ENCODE data around the gene IPO7.
A peak's percentile ranks its signal among the peaks of the same experiment; 100 is the strongest.

Gene IPO7

DNA sequence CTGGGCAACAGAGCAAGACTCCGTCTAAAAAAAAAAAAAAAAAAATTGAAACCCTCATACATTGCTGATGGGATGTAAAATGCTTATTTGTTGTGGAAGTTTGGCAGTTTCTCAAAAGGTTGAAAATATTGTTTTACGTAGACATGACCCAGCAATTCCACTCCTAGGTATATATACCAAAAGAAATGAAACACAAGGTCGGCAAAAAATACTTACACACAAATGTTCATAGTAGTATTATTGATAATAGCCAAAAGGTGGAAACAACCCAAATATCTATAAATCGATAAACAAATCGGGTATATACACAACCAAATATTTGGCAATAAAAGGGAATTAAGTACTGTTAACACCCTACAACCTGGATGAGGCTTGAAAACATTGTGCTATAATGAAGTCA is 71.3 kb downstream of the IPO7 start:
- in situ Hi-C loops (cut with HindIII; ENCODE audit: low sequenced_read_pairs): no loop called here
- DNase-seq (ENCODE audit: low read depth, low spot score): no peak
- TF ChIP-seq, protein P1, sequence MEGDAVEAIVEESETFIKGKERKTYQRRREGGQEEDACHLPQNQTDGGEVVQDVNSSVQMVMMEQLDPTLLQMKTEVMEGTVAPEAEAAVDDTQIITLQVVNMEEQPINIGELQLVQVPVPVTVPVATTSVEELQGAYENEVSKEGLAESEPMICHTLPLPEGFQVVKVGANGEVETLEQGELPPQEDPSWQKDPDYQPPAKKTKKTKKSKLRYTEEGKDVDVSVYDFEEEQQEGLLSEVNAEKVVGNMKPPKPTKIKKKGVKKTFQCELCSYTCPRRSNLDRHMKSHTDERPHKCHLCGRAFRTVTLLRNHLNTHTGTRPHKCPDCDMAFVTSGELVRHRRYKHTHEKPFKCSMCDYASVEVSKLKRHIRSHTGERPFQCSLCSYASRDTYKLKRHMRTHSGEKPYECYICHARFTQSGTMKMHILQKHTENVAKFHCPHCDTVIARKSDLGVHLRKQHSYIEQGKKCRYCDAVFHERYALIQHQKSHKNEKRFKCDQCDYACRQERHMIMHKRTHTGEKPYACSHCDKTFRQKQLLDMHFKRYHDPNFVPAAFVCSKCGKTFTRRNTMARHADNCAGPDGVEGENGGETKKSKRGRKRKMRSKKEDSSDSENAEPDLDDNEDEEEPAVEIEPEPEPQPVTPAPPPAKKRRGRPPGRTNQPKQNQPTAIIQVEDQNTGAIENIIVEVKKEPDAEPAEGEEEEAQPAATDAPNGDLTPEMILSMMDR (IDR thresholded peaks at IDR 0.05; ENCODE audit: low read depth, low read length): no peak
- no peak overlapping the region for H3K4me3 ChIP-seq (ENCODE audit: low read depth, low read length)

DNA sequence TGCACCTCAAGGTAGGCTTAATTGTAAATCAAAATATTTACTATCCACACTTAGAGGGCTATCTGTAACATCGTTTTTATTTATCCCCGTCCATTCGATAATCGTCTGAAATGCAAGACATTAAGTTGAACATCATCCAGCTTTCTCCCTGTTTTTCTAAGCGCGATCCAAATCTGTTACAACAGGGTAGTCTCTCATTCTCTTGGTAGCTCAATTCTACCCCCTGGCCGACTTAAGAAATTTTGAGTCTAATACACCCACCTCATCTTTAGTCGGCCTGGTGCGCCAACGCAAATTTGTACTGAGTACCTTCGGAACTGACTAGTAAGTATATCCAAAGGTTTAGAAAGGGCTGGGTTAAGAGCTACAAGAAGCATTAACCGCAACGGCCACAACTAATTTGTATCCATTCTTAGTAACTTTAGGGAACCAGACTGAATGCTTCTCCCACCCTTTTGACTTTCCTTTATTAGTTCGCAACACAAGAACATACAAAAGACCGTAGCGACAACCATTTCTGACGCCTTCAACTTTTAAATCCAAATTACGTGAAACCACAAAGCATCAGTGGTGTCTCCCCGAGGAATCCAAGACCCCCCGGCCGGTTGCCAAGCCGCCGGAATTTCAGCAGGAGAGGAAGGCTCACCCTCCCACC is 75.3 kb downstream of the IPO7 start:
- TF ChIP-seq, protein P1 (IDR thresholded peaks at IDR 0.05; ENCODE audit: low read depth, low read length): no peak
- in situ Hi-C loops (cut with HindIII; ENCODE audit: low sequenced_read_pairs): no loop called here
- DNase-seq (ENCODE audit: low read depth, low spot score): peak; percentile 75
- H3K4me3 ChIP-seq (ENCODE audit: low read depth, low read length): peak overlapping the region; percentile 90

DNA sequence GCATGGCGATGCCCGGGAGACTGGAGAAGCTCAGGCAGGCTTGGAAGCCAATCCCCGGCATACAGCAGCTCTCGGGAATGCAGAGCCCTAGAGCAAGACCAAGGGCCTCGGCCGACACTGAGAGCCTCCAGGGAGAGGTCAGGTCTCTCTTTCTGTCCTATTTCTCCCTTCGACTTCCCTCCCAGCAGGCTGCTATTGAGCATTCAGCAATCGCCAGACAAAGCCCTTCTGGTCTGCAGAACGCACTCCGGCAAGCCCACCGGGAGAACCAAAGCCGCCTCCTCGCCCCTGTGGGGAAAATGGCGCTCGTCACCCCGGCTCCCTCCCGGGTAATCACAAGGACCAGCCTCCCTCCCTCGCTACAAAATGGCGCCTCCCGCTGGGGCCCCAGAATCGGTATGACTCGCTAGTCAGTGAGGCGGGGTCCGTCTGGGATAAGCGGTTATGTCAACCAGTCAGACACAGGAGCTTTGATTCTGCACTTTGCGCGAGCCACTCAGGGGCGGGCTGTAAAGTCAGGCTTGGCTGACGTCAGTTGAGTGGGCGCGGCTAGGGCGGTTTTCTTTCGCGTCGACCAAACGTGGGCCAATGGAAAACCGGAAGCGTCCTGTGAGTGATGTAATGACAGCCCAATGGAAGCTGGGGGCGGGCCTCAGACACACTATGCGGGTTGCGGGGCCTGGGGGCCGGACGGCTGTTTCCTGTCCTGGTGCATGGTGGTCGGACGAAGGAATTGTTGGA is 76.0 kb downstream of the IPO7 start, which contains the start of gene ZNF143:
Gene ZNF143, plus strand, starts transcription at position 691 of the 741 bp plus-strand sequence. CDS start 10,297 bp downstream, outside the sequence.
- peak; percentile 100 for DNase-seq (ENCODE audit: low read depth, low spot score)
- H3K4me3 ChIP-seq (ENCODE audit: low read depth, low read length): peak within 1 kb of the TSS; percentile 90
- TF ChIP-seq, protein P1 (IDR thresholded peaks at IDR 0.05; ENCODE audit: low read depth, low read length): no peak
- in situ Hi-C loops (cut with HindIII; ENCODE audit: low sequenced_read_pairs): no loop called here

DNA sequence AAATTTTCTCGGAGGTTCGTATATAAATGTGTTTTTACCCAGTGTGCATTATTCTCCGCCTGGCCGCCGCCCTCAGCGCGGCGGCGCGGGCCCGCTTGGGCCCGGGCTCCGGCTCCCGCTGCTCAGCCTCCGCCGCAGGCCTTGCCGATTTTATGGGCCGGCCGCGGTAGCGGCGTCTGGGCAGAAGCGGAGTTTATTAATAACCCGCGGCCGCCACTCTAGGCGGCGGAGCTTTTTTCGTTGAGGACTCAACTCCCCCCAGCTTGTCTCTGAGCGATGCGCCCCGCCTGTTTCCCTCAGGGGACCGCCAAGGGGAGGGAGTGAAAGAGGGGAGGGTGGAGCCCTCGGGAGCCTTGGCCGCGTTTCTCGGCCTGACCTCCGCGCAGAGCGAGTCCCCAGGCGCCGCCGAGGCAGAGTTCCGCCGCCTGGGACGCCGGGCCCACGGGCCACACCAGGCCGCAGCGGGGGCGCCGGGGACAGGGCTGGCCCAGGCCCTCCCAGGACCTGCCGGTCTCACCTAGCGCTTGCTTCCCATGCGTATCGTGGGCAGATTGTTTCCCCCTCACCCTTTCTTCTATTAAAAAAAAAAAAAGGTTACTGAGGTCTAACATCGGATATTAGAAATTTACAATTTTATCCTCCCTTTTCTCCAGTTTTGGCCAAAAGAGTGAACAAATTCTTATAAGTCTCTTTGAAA is 76.8 kb downstream of the IPO7 start:
- TF ChIP-seq, protein P1 (IDR thresholded peaks at IDR 0.05; ENCODE audit: low read depth, low read length): no peak
- in situ Hi-C loops (cut with HindIII; ENCODE audit: low sequenced_read_pairs): no loop called here
- DNase-seq (ENCODE audit: low read depth, low spot score): peak; percentile 94
- H3K4me3 ChIP-seq (ENCODE audit: low read depth, low read length): peak overlapping the region; percentile 68

DNA sequence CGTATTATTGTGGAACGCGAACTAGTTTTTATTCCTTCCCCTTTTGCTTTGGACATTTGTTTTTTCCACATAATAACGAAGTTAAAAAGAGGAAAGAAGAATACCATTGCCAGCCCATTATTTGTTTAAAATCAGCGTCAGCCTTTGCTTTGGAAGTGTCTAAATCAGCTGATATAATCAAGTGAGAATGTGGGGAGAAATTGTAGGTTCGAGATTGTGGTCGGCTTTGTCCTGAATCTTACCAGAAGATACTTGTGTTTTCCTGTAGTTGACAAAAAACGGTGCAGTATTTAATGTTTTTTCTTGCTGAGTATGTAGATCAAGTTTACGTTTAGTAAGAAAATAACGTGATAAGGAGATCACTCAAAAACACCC is 77.3 kb downstream of the IPO7 start:
- in situ Hi-C loops (cut with HindIII; ENCODE audit: low sequenced_read_pairs): no loop called here
- TF ChIP-seq, protein P1 (IDR thresholded peaks at IDR 0.05; ENCODE audit: low read depth, low read length): no peak
- DNase-seq (ENCODE audit: low read depth, low spot score): peak; percentile 53
- H3K4me3 ChIP-seq (ENCODE audit: low read depth, low read length): peak overlapping the region; percentile 68

DNA sequence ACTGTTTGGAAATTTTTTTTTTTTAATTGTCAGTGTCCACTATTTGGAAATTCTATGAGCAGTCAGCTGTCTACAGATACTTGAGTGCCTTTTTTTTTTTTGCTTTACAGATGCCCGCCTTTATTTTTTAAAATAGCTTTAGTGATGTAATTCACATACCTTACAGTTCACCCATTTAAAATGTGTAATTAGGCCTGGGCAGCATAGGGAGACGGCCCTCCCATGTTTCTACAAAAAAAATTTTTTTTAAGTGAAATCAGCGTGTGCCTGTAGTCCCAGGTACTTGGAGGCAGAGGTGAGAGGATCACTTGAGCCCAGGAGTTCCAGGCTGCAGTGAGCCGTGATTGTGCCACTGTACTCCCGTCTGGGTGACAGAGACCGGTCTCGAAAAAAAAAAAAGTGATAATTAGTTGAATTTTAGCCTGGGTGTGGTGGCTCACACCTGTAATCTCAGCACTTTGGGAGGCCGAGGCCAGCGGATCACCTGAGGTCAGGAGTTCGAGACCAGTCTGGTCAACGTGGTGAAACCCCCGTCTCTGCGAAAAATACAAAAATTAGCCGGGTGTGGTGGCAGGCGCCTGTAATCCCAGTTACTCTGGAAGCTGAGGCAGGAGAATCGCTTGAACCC is 77.8 kb downstream of the IPO7 start:
- in situ Hi-C loops (cut with HindIII; ENCODE audit: low sequenced_read_pairs): no loop called here
- peak overlapping the region; percentile 68 for H3K4me3 ChIP-seq (ENCODE audit: low read depth, low read length)
- TF ChIP-seq, protein P1 (IDR thresholded peaks at IDR 0.05; ENCODE audit: low read depth, low read length): no peak
- no peak for DNase-seq (ENCODE audit: low read depth, low spot score)

Data from astrocyte of the spinal cord (primary cell).